DND-41 (cell line): ENCODE data around the gene MPP2.
A peak's percentile ranks its signal among the peaks of the same experiment; 100 is the strongest.
"Not testable (repeated sequence)": the region's sequence is repeated elsewhere in the genome, so short reads cannot be mapped to it uniquely, and the experiment has no call there.

Experiments
- ATAC-seq: fragments of 200-7000 bp; cut with Tn5 transposase; 3 replicates; pipeline ENCODE4 v1.9.1; 2021; ENCODE audit warnings: low read depth; ENCODE audit not compliant: insufficient read depth
- DNase-seq: peaks from one replicate; pipeline ENCODE4 v3.0.0-alpha.2; 2020
- H2AFZ ChIP-seq: 2 replicates; pipeline ENCODE4 v1.6.0; 2012; ENCODE audit warnings: low read depth, low read length
- H3K27ac ChIP-seq: 2 replicates; pipeline ENCODE4 v1.5.1; 2012; ENCODE audit warnings: low read length, inconsistent platforms
- H3K27me3 ChIP-seq: fragments of 200-600 bp; sonication (generic); 2 replicates; pipeline ENCODE4 v1.6.0; 2012; ENCODE audit warnings: low read length, mild to moderate bottlenecking, inconsistent platforms; ENCODE audit not compliant: insufficient read depth, poor library complexity
- H3K36me3 ChIP-seq: 2 replicates; pipeline ENCODE4 v1.5.1; 2012; ENCODE audit warnings: low read length, inconsistent platforms; ENCODE audit not compliant: insufficient read depth
- H3K4me1 ChIP-seq: 2 replicates; pipeline ENCODE4 v1.5.1; 2012; ENCODE audit warnings: mild to moderate bottlenecking, low read length; ENCODE audit not compliant: insufficient read depth
- H3K4me2 ChIP-seq: 2 replicates; pipeline ENCODE4 v1.6.0; 2012; ENCODE audit warnings: mild to moderate bottlenecking, moderate library complexity, low read length, inconsistent platforms; ENCODE audit not compliant: insufficient read depth
- H3K4me3 ChIP-seq, 2 experiments: fragments of 200-600 bp in 1 of 2; shearing (Covaris generic) in 1 of 2; 2 replicates each; pipeline ENCODE4 v1.5.1; 2012 to 2016; ENCODE audit warnings: inconsistent platforms in 2 of 2, low read length in 2 of 2, mild to moderate bottlenecking in 2 of 2, low read depth in 1 of 2, moderate library complexity in 1 of 2
- H3K79me2 ChIP-seq: 2 replicates; pipeline ENCODE4 v1.6.0; 2012; ENCODE audit warnings: low read length, inconsistent platforms; ENCODE audit not compliant: insufficient read depth
- H3K9ac ChIP-seq: 2 replicates; pipeline ENCODE4 v1.6.0; 2012; ENCODE audit warnings: low read depth, mild to moderate bottlenecking, inconsistent platforms, low read length, moderate library complexity
- H3K9me3 ChIP-seq: 2 replicates; pipeline ENCODE4 v1.5.1; 2012; ENCODE audit warnings: low read length, moderate library complexity, mild to moderate bottlenecking, inconsistent platforms; ENCODE audit not compliant: insufficient read depth, severe bottlenecking
- H4K20me1 ChIP-seq: 2 replicates; pipeline ENCODE4 v1.6.0; 2012; ENCODE audit warnings: low read length; ENCODE audit not compliant: insufficient read depth
- EZH2 ChIP-seq: IDR thresholded peaks from 3 replicates; pipeline ENCODE4 v1.6.1; 2012; ENCODE audit warnings: borderline replicate concordance, low read depth, mild to moderate bottlenecking, moderate library complexity, low read length, inconsistent platforms; ENCODE audit not compliant: severe bottlenecking
- TF ChIP-seq, protein P1 (sequence below): IDR thresholded peaks from 2 replicates; pipeline ENCODE4 v1.5.1; 2012; ENCODE audit warnings: borderline replicate concordance, low read length, moderate library complexity, mild to moderate bottlenecking; ENCODE audit not compliant: poor library complexity, severe bottlenecking; ENCODE audit errors: extremely low read depth

The MPP2 gene

DNA sequence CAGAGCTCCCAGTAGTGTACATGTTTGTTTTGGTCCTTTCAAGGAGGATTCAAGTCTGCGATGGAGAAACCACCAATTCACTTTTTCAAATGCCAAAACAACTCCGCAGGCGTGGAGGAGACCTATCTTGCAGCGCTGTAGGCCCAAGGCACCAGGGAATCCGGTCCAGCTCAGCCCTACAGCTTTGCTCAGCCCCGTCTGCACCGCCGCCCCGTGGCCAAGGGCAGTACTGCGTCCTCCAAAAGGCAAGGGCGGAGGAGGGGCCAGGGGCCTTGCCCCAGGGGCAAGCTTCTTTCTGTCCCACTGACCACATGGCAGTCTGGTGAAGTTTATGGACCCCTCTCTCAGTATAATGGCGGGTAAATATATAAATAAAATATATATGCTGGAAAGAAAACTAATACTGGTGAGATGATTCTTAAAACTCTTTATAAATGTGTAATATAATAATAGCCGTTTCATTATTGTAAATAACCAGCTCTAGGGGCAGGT is 61.1 kb downstream of the MPP2 start:
- no peak for TF ChIP-seq EZH2
- TF ChIP-seq, protein P1, sequence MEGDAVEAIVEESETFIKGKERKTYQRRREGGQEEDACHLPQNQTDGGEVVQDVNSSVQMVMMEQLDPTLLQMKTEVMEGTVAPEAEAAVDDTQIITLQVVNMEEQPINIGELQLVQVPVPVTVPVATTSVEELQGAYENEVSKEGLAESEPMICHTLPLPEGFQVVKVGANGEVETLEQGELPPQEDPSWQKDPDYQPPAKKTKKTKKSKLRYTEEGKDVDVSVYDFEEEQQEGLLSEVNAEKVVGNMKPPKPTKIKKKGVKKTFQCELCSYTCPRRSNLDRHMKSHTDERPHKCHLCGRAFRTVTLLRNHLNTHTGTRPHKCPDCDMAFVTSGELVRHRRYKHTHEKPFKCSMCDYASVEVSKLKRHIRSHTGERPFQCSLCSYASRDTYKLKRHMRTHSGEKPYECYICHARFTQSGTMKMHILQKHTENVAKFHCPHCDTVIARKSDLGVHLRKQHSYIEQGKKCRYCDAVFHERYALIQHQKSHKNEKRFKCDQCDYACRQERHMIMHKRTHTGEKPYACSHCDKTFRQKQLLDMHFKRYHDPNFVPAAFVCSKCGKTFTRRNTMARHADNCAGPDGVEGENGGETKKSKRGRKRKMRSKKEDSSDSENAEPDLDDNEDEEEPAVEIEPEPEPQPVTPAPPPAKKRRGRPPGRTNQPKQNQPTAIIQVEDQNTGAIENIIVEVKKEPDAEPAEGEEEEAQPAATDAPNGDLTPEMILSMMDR, result peak; percentile 88
- peak; percentile 87 for ATAC-seq
- Histone ChIP-seq H4K20me1 (0 out of 2 replicates have a peak, but pooled peaks cover 4% of the 10 kb centered on the region), H2AFZ (no peak overlapping the region), H3K9ac (no peak overlapping the region), H3K36me3 (no peaks in the 10 kb centered on the region), H3K27ac (no peak overlapping the region), H3K4me3 (no peak overlapping the region), H3K4me2 (no peak overlapping the region), H3K79me2 (no peaks in the 10 kb centered on the region), H3K4me1 (no peaks in the 10 kb centered on the region), H3K27me3 (peaks cover under 1% of the 10 kb centered on the region), H3K9me3 (no peaks in the 10 kb centered on the region)
- peak; percentile 67 for DNase-seq

DNA sequence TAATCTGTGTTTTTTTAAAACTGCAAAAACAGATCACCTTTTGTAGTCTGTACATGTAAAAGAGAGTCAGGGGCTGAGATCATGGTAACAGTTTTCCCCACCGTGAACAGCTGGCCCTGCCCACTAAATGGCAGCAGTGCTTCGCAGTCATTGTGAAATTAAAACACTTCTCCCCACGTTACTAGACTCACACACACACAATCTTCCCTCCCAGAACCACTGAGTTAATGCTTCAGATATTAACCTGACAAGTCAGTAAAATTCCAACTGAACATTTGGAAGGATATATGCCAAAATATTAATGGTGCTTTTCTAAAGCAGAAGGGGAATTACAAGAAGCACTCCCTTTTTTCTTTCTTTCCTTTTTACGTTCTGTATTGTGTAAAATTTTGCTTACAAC is 61.6 kb downstream of the MPP2 start:
- no peak overlapping the region for H3K4me3 ChIP-seq
- ATAC-seq, result no peak
- no peaks in the 10 kb centered on the region for H3K36me3 ChIP-seq
- TF ChIP-seq, protein P1, result no peak
- no peak for TF ChIP-seq EZH2
- no peaks in the 10 kb centered on the region for H3K79me2 ChIP-seq
- no peak overlapping the region for H3K4me2 ChIP-seq
- H3K27me3 ChIP-seq, result peaks cover 2% of the 10 kb centered on the region
- no peak overlapping the region for H2AFZ ChIP-seq
- 0 out of 2 replicates have a peak, but pooled peaks cover 4% of the 10 kb centered on the region for H4K20me1 ChIP-seq
- H3K9ac ChIP-seq, result no peak overlapping the region
- H3K4me1 ChIP-seq, result no peaks in the 10 kb centered on the region
- no peak overlapping the region for H3K27ac ChIP-seq
- no peak for DNase-seq
- H3K9me3 ChIP-seq, result no peaks in the 10 kb centered on the region

DNA sequence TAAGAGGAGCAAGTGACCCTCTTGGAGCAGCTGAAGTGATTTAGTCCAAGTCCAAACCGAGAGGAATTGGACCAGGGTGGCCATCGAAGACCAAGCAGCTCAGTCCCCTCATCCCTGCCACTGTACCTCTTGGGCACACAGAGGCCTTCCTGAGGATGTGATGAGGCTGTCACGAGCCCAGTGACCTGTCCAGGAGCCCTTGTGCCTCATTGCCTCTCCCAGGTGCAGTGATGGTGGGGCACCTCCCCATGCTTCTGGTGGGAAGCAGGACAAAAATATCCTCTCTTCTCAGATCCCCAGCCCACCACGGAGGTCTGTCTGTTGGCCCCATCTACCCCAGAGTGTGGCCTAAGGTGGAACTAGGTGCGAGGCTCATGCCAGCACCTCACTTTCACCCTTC is 63.1 kb downstream of the MPP2 start:
- Histone ChIP-seq H3K27me3 (peaks cover 11% of the 10 kb centered on the region), H3K27ac (no peak overlapping the region), H3K36me3 (no peaks in the 10 kb centered on the region), H3K9me3 (no peaks in the 10 kb centered on the region), H3K4me3 (no peak overlapping the region), H3K4me1 (no peaks in the 10 kb centered on the region), H3K79me2 (no peaks in the 10 kb centered on the region), H2AFZ (no peak overlapping the region), H4K20me1 (0 out of 2 replicates have a peak, but pooled peaks cover 4% of the 10 kb centered on the region), H3K4me2 (no peak overlapping the region), H3K9ac (no peak overlapping the region)
- DNase-seq (no peak), ATAC-seq (no peak)
- no peak for TF ChIP-seq EZH2
- TF ChIP-seq, protein P1, result no peak

DNA sequence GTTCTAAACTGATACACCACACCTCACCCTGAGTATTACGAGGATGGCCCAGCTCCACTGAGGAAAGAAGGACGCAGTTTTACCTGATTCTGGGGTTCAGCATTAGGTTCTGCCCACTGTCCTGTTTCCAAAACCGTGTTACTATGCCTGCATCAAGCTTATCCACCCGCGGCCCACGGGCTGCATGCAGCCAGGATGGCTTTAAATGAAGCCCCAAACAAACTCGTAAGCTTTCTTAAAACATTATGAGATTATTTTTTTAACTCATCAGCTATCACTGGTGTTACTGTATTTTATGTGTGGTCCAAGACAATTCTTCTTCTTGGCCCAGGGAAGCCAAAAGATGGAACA is 64.4 kb downstream of the MPP2 start:
- Histone ChIP-seq H4K20me1 (0 out of 2 replicates have a peak, but pooled peaks cover 4% of the 10 kb centered on the region), H3K27me3 (peaks cover 11% of the 10 kb centered on the region), H3K27ac (no peak overlapping the region), H3K9me3 (no peaks in the 10 kb centered on the region), H3K4me3 (no peak overlapping the region), H3K4me1 (no peaks in the 10 kb centered on the region), H3K36me3 (no peaks in the 10 kb centered on the region), H3K79me2 (no peaks in the 10 kb centered on the region), H2AFZ (no peak overlapping the region), H3K9ac (no peak overlapping the region), H3K4me2 (no peak overlapping the region)
- no peak for ATAC-seq
- DNase-seq, result no peak
- TF ChIP-seq, protein P1, result no peak
- no peak for TF ChIP-seq EZH2

DNA sequence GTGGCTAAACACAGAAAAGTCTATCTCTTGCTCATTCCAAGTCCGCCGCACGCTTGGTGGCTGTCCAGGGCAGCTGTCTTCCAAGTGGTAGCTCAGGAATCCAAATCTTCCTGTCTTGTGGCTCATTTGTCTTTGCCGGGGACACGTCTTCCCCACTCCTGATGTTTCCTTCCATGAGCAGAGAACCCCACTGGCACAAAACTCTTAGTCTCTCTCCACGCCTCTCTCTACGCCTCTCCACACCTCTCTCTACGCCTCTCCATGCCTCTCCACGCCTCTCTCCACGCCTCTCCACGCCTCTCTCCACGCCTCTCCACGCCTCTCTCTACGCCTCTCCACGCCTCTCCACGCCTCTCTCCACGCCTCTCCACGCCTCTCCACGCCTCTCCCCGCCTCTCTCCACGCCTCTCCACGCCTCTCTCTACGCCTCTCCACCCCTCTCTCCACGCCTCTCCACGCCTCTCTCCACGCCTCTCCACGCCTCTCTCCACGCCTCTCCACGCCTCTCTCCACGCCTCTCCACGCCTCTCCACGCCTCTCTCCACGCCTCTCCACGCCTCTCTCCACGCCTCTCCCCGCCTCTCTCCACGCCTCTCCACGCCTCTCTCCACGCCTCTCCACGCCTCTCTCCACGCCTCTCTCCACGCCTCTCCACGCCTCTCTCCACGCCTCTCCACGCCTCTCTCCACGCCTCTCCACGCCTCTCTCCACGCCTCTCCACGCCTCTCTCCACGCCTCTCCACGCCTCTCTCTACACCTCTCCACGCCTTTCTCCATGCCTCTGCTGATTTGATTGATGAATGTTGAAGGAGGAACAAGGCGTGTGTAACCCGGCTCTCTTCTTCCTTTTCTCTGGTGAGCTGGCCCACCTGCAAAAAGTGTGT is 65.0 kb downstream of the MPP2 start:
- H3K79me2 ChIP-seq, H3K4me1 ChIP-seq, ATAC-seq, H3K36me3 ChIP-seq, H3K27ac ChIP-seq, H3K9ac ChIP-seq, H3K4me2 ChIP-seq, H3K4me3 ChIP-seq, H3K9me3 ChIP-seq, H2AFZ ChIP-seq, DNase-seq, H4K20me1 ChIP-seq: not testable (repeated sequence)
- H3K27me3 ChIP-seq, result peaks cover 11% of the 10 kb centered on the region
